H1 (cell line): ENCODE data around the gene ZNF808. TPM values are rescaled to one million over a fixed set of nuclear protein-coding genes. Genes with fewer than 3 reads are reported as not detected.
"Not testable (repeated sequence)": the region's sequence is repeated elsewhere in the genome, so short reads cannot be mapped to it uniquely, and the experiment has no call there.

ENCODE experiments used
- CTCF ChIA-PET: fragments of 300-600 bp; sonication (Branson Sonifier 250); formaldehyde crosslinking; loops from one replicate; lab custom pipeline; 2021; ENCODE audit not compliant: partially characterized antibody; lab: Charles Lee
- POLR2A ChIA-PET: fragments of 300-600 bp; sonication (Branson Sonifier 250); formaldehyde crosslinking; loops from one replicate; lab custom pipeline; 2021; ENCODE audit warnings: inconsistent platforms; ENCODE audit not compliant: partially characterized antibody; lab: Charles Lee
- DNase-seq, 2 experiments: peaks; one replicate each; pipeline versions ENCODE4 v3.0.0 to v3.0.0-alpha.2; 2010 to 2022; ENCODE audit warnings: low spot score in 2 of 2, low read depth in 1 of 2, mixed read lengths in 1 of 2
- FAIRE-seq: peaks from 2 replicates; lab custom pipeline; 2011; peaks lifted over from hg19 to GRCh38; lab: Jason Lieb, UNC
- H2AFZ ChIP-seq: 2 replicates; pipeline ENCODE4 v1.8.1; 2012; ENCODE audit warnings: low read length, inconsistent platforms
- H2AK5ac ChIP-seq: 2 replicates; pipeline ENCODE4 v1.6.1; 2013; ENCODE audit warnings: low read depth, low read length
- H2BK120ac ChIP-seq: replicated peaks from 2 replicates; pipeline ENCODE3; 2013; ENCODE audit warnings: low read depth, low read length, inconsistent platforms
- H2BK12ac ChIP-seq: 2 replicates; pipeline ENCODE4 v1.6.1; 2013; ENCODE audit warnings: low read depth, low read length
- H2BK15ac ChIP-seq: 2 replicates; pipeline ENCODE4 v1.6.1; 2013; ENCODE audit warnings: low read length
- H2BK20ac ChIP-seq: 2 replicates; pipeline ENCODE4 v1.6.1; 2013; ENCODE audit warnings: low read length
- H2BK5ac ChIP-seq: 2 replicates; pipeline ENCODE4 v1.6.1; 2013; ENCODE audit warnings: low read depth, low read length
- H3K14ac ChIP-seq: 2 replicates; pipeline ENCODE4 v1.6.1; 2013; ENCODE audit warnings: inconsistent platforms; ENCODE audit not compliant: insufficient read length
- H3K18ac ChIP-seq: 2 replicates; pipeline ENCODE4 v1.6.1; 2013; ENCODE audit warnings: low read length; ENCODE audit errors: extremely low read depth
- H3K23ac ChIP-seq: 2 replicates; pipeline ENCODE4 v1.6.1; 2013; ENCODE audit warnings: inconsistent platforms; ENCODE audit not compliant: insufficient read length
- H3K23me2 ChIP-seq: 2 replicates; pipeline ENCODE4 v1.6.1; 2013; ENCODE audit warnings: low read depth, low read length
- H3K27ac ChIP-seq: 2 replicates; pipeline ENCODE4 v1.6.1; 2011; ENCODE audit warnings: low read depth, low read length, inconsistent platforms
- H3K27me3 ChIP-seq, 4 experiments: replicated peaks in 1 of 4; 1 replicate in 1 of 4; 2 replicates in 3 of 4; pipeline versions ENCODE4 v1.6.1 to v1.8.1; 2011 to 2013; ENCODE audit warnings: low read length in 3 of 4, mild to moderate bottlenecking in 3 of 4, inconsistent platforms in 2 of 4, mixed read lengths in 2 of 4, moderate library complexity in 1 of 4; ENCODE audit not compliant: control insufficient read depth in 3 of 4, insufficient read depth in 3 of 4; ENCODE audit errors: extremely low read depth in 1 of 4
- H3K36me3 ChIP-seq, 4 experiments: 2 replicates each; pipeline versions ENCODE4 v1.6.1 to v1.8.1; 2011 to 2013; ENCODE audit warnings: mild to moderate bottlenecking in 4 of 4, low read length in 3 of 4, moderate library complexity in 2 of 4, control low read depth in 1 of 4, inconsistent platforms in 1 of 4; ENCODE audit not compliant: insufficient read depth in 4 of 4, control insufficient read depth in 2 of 4
- H3K4ac ChIP-seq: replicated peaks from 2 replicates; pipeline ENCODE3; 2013; ENCODE audit warnings: low read length, low read depth, mixed read lengths, inconsistent platforms; ENCODE audit not compliant: insufficient read length
- H3K4me1 ChIP-seq, 4 experiments: replicated peaks in 1 of 4; 1 replicate in 1 of 4; 2 replicates in 3 of 4; pipeline versions ENCODE4 v1.6.1 to v1.8.1; 2011 to 2013; ENCODE audit warnings: low read length in 3 of 4, inconsistent platforms in 2 of 4, mixed read lengths in 1 of 4; ENCODE audit not compliant: insufficient read depth in 4 of 4, control insufficient read depth in 3 of 4
- H3K4me2 ChIP-seq, 2 experiments: 2 replicates each; pipeline versions ENCODE4 v1.6.1 to v1.8.1; 2011 to 2013; ENCODE audit warnings: low read depth in 2 of 2, low read length in 2 of 2, control low read depth in 1 of 2, inconsistent platforms in 1 of 2, mild to moderate bottlenecking in 1 of 2; ENCODE audit not compliant: insufficient read depth in 1 of 2
- H3K4me3 ChIP-seq, 4 experiments: fragments of 200-600, 300-600 bp in 1 of 4; sonication (generic), shearing (Covaris generic), sonication (Bioruptor Twin) in 1 of 4; 2 replicates each; pipeline versions ENCODE4 v1.5.1 to v1.8.1; 2011 to 2016; ENCODE audit warnings: low read length in 4 of 4, low read depth in 3 of 4, control low read depth in 2 of 4, inconsistent platforms in 2 of 4, mild to moderate bottlenecking in 2 of 4, mixed read lengths in 1 of 4, moderate library complexity in 1 of 4; ENCODE audit not compliant: insufficient read depth in 2 of 4; ENCODE audit errors: extremely low read depth in 1 of 4
- H3K56ac ChIP-seq: replicated peaks from 2 replicates; pipeline ENCODE3; 2013; ENCODE audit warnings: low read depth, mild to moderate bottlenecking, mixed read lengths, low read length, inconsistent platforms; ENCODE audit not compliant: insufficient read length
- H3K79me1 ChIP-seq: 2 replicates; pipeline ENCODE4 v1.6.1; 2013; ENCODE audit warnings: low read depth, low read length, control low read depth
- H3K79me2 ChIP-seq, 2 experiments: 2 replicates each; pipeline versions ENCODE4 v1.6.1 to v1.8.1; 2012 to 2013; ENCODE audit warnings: low read length in 2 of 2, mild to moderate bottlenecking in 2 of 2, inconsistent platforms in 1 of 2; ENCODE audit not compliant: insufficient read depth in 2 of 2, control insufficient read depth in 1 of 2
- H3K9ac ChIP-seq, 4 experiments: replicated peaks in 1 of 4; 1 replicate in 1 of 4; 2 replicates in 3 of 4; pipeline versions ENCODE4 v1.6.1 to v1.8.1; 2011 to 2013; ENCODE audit warnings: low read depth in 3 of 4, low read length in 3 of 4, control low read depth in 2 of 4, mild to moderate bottlenecking in 2 of 4, moderate library complexity in 2 of 4, inconsistent platforms in 1 of 4; ENCODE audit errors: extremely low read depth in 1 of 4
- H3K9me3 ChIP-seq, 2 experiments: 2 replicates each; pipeline versions ENCODE4 v1.6.1 to v1.8.1; 2012 to 2013; ENCODE audit warnings: mild to moderate bottlenecking in 2 of 2, moderate library complexity in 2 of 2, control low read depth in 1 of 2, inconsistent platforms in 1 of 2, low read depth in 1 of 2, low read length in 1 of 2, mixed read lengths in 1 of 2; ENCODE audit not compliant: insufficient read depth in 2 of 2
- H4K20me1 ChIP-seq, 2 experiments: replicated peaks in 1 of 2; 2 replicates each; pipeline versions ENCODE3 to v1.8.1; 2011 to 2013; ENCODE audit warnings: inconsistent platforms in 2 of 2, low read length in 2 of 2, mild to moderate bottlenecking in 1 of 2; ENCODE audit not compliant: insufficient read depth in 2 of 2, control insufficient read depth in 1 of 2
- H4K5ac ChIP-seq: 2 replicates; pipeline ENCODE4 v1.6.1; 2013; ENCODE audit warnings: low read length, low read depth, mixed read lengths, inconsistent platforms; ENCODE audit not compliant: insufficient read length
- H4K8ac ChIP-seq: 2 replicates; pipeline ENCODE4 v1.8.0; 2013; ENCODE audit warnings: mild to moderate bottlenecking, moderate library complexity, low read length, inconsistent platforms; ENCODE audit not compliant: insufficient read depth; ENCODE audit errors: extremely low read depth
- H4K91ac ChIP-seq: replicated peaks from 2 replicates; pipeline ENCODE3; 2013; ENCODE audit warnings: low read length, mixed read lengths, inconsistent platforms; ENCODE audit not compliant: insufficient read length
- WGBS, 2 experiments: shearing (Covaris generic) in 1 of 2; methylation state at CpG; one replicate each; pipeline versions ENCODE4 v1.1.6 to v1.1.7; 2013 to 2015; ENCODE audit warnings: low lambda C conversion rate in 2 of 2, mixed read lengths in 2 of 2, inconsistent platforms in 1 of 2, low coverage in 1 of 2, missing lambda C conversion rate in 1 of 2; ENCODE audit not compliant: insufficient replicate concordance in 2 of 2, insufficient coverage in 1 of 2, insufficient read length in 1 of 2; ENCODE audit errors: extremely low coverage in 1 of 2, missing lambda C conversion rate in 1 of 2; 5-methylcytosine and 5-hydroxymethylcytosine counted together
- polyA plus RNA-seq, 7 experiments: library from polyadenylated mRNA; depleted of rRNA in 3 of 7; stranded (reverse) in 5 of 7; unstranded in 2 of 7; fragments of >200 nt in 5 of 7; fragments of 200-250 nt in 2 of 7; gene quantifications; 1 replicate in 5 of 7; 2 replicates in 1 of 7; 4 replicates in 1 of 7; pipeline versions ENCODE4 v1.2.1 to v1.2.3, GENCODE V29; 2011 to 2013; ENCODE audit warnings: missing spikeins in 2 of 7, mixed read lengths in 2 of 7
- total RNA-seq: library from RNA; stranded (reverse); fragmentation: NEBNext Ultra II Directional; extraction: Animal tissue kit (Norgen Biotek cat#: 25700); gene quantifications from 2 replicates; pipeline ENCODE4 v1.2.1, GENCODE V29; 2021

ZNF808 gene
- total and polyA plus RNA-seq, 2 of the 8 experiments (the other 6 are each of a cell fraction or from before 2014, with no cell fraction given), result 3.9 to 25.9 TPM

DNA sequence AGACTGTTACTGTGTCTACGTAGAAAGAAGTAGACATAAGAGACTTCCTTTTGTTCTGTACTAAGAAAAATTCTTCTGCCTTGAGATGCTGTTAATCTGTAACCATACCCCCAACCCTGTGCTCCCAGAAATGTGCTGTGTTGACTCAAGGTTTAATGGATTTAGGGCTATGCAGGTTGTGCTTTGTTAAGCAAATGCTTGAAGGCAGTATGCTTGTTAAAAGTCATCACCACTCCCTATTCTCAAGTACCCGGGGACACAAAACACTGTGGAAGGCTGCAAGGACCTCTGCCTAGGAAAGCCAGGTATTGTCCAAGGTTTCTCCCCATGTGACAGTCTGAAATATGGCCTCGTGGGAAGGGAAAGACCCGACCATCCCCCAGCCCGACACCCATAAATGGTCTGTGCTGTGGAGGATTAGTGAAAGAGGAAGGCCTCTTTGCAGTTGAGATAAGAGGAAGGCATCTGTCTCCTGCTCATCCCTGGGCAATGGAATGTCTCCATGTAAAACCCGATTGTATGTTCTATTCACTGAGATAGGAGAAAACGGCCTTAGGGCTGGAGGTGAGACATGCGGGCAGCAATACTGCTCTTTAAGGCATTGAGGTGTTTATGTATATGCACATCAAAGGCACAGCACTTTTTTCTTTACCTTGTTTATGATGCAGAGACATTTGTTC is 41.8 kb upstream of the ZNF808 start:
- H3K4me3 ChIP-seq, H4K8ac ChIP-seq, H3K14ac ChIP-seq, H3K27ac ChIP-seq, H2BK120ac ChIP-seq, H3K56ac ChIP-seq, H3K27me3 ChIP-seq, H2AK5ac ChIP-seq, FAIRE-seq, H4K20me1 ChIP-seq, H3K23me2 ChIP-seq, DNase-seq, H2AFZ ChIP-seq, H3K4ac ChIP-seq, H3K79me1 ChIP-seq, H2BK15ac ChIP-seq, H4K5ac ChIP-seq, H3K36me3 ChIP-seq, H3K9ac ChIP-seq, H3K79me2 ChIP-seq, H3K23ac ChIP-seq, H4K91ac ChIP-seq: not testable (repeated sequence)
- H3K4me2 ChIP-seq, result peak overlapping the region; percentile 42 to 58
- 68% methylated on average over 8 of the region's 8 CpGs; no CpG with 5 or more reads in 1 of the 2 experiments for WGBS, 2 experiments
- H3K4me1 ChIP-seq, result peaks cover 0 to 13% (median 2%) of the 10 kb centered on the region in 4 experiments; a peak in 4 of 7 replicates
- 0 out of 2 replicates have a peak overlapping the region, but pooled peaks have one; percentile 75 for H2BK20ac ChIP-seq
- peak overlapping the region; percentile 91; the same call in 1 of the 2 replicates for H2BK5ac ChIP-seq
- peak overlapping the region; percentile 87; the same call in 1 of the 2 replicates for H2BK12ac ChIP-seq
- POLR2A ChIA-PET, result interaction anchor here (0.7 to 1.4 kb wide), 5 partner anchors 20 to 88 kb away, joined by 3 to 7 read pairs (median 3); partner anchors contain the start of genes ZNF528 and ZNF808
- peaks cover 13 to 28% of the 10 kb centered on the region in 2 experiments; a peak in 3 of 4 replicates for H3K9me3 ChIP-seq
- peak overlapping the region; percentile 78; the same call in 1 of the 2 replicates for H3K18ac ChIP-seq
- CTCF ChIA-PET, result interaction anchor here (1.0 kb wide), 1 partner anchor 33 kb away, joined by 3 read pairs; no protein-coding TSS in a partner anchor
